Muscle of arm (tissue), 12 donors: ENCODE results near the gene MPND. TPM values are rescaled to one million over a fixed set of nuclear protein-coding genes. Genes with fewer than 3 reads are reported as not detected.
"Not testable (repeated sequence)": the region's sequence is repeated elsewhere in the genome, so short reads cannot be mapped to it uniquely, and the experiment has no call there.

Experiments
- DNase-seq: peaks from one replicate; pipeline ENCODE4 v3.0.0-alpha.2; 2013
- polyA plus RNA-seq, 12 donors: library from polyadenylated mRNA; unstranded; fragments of 120-200 nt; gene quantifications; one replicate each; pipeline ENCODE4 v1.2.1, GENCODE V29; 2013; ENCODE audit not compliant: insufficient read length in 12 of 12

Gene MPND
- polyA plus RNA-seq, 12 donors, result 11.4 to 18.5 (median 13.2) TPM; not detected in 2

DNA sequence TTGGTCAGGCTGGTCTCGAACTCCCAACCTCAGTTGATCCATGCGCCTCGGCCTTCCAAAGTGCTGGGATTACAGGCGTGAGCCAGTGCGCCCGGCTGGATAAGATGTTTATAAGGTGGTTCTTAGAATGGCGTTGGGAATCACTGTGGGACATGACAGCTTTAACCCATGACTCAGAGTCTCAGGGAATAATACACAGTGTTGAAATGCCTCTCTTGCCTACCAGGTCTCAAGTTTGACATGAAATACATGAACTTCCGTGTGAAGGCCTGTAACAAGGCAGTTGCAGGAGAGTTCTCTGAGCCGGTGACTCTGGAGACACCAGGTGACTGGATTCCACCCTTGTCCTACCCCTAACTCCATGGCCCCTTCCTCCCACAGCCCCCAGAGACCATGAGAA, 26.4 kb upstream of the MPND start:
- no peak for DNase-seq

DNA sequence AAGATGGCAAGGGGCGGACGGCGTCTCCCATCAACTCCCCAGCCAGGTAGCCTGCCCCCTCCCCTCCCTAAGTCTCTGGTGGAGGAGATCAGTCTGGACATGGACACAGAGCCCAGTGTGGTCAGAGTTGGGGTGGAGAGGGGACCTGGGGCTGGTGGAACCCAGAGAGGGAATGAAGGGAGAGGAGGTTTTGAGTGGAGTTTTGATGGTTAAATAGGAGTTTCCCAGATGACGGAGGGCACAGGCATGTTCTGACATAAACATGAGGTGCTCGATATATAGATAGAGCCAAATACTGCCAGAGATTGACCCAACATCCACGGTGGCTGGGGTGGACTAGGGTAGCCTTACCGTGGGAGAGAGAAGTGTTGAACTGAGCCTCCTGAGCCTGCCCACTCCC, 24.9 kb upstream of the MPND start:
- no peak for DNase-seq

DNA sequence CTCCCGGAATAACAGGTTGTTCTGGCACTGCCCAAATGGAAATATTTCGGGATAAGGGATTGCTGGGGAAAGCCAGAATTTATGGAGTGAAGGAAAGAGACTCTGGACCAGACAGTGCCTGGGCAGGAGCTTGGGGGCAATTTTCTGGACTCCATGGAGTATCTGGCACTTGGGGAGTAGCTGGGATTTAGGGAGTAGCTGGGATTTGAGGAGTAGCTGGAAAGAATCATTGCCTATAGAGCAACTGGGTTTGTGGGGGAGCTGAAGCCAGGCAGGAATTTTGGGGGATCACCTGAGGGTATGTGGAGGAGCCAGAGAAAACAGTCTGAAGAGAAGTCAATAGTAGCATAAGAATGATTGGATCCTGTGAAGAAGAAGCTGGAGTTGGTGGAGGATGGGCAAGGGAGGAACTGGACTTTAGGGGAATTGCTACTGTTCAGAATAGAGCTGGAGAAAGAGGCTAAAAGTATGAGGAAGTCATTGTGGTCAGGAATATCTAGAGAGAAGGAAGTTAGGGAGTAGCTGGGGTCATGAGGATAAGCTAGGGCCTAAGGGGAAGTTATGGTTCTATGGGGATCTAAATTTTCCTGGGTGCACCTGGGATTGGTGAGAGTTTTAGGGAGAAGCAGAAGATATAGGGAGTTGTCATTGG, 24.2 kb upstream of the MPND start:
- no peak for DNase-seq

DNA sequence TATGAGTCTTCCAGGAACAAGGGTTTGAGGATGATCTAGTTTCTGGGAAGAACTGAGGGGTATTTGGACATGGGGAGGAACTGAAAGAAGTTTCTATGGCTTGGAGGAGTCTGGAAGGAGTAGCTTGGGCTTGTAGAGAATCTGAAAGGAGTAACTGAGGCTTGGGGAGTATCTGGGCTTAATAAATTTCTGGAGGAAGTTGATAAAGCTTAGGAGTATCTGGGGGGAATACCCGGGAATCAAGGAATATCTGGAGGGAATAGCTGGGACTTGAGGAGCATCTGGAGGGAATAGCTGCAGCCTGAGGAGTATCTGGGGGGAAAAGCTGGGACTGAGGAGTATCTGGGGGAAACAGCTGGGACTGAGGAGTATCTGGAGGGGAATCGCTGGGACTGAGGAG, 22.9 kb upstream of the MPND start:
- no peak for DNase-seq

DNA sequence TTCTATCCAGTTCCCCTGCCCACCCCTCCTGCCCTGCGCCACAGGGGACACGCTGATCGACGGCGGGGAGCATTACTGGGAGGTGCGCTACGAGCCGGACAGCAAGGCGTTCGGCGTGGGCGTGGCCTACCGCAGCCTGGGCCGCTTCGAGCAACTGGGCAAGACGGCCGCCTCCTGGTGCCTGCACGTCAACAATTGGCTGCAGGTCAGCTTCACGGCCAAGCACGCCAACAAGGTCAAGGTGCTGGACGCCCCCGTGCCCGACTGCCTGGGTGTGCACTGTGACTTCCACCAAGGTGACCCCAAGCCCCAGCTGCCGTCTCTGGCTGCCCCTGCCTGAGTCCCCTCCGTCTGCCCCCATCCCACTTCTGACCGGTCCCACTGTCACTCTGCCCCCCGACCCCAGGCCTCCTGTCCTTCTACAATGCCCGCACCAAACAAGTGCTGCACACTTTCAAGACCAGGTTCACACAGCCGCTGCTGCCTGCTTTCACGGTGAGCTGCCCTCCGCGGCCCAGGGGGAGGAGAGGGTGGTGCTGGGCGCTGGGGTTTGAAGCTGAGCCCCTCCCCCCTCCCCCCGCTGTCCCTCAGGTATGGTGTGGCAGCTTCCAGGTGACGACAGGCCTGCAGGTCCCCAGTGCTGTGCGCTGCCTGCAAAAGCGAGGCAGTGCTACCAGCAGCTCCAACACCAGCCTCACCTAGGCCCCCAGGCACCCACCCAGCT, 20.3 kb upstream of the MPND start:
- no peak for DNase-seq

DNA sequence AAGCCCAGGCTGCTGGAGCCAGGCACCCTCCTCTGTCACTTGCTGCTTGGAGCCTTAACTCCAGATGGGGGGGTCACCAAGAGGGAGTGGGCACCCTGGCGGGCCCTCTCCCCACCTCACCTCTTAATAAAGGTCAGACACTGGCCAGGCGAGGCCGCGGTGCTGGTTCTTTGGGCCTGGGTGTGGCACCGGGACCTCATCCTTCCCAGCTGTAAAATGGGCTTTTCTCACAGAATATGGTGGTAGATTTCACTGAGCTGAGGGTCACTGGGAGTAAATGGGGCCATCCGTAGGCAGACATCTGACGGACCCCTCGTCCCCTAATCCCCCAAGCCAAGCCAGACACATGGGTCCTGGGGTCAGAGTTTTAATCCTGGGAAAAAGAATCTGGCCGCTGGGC, 19.7 kb upstream of the MPND start:
- DNase-seq, result no peak

DNA sequence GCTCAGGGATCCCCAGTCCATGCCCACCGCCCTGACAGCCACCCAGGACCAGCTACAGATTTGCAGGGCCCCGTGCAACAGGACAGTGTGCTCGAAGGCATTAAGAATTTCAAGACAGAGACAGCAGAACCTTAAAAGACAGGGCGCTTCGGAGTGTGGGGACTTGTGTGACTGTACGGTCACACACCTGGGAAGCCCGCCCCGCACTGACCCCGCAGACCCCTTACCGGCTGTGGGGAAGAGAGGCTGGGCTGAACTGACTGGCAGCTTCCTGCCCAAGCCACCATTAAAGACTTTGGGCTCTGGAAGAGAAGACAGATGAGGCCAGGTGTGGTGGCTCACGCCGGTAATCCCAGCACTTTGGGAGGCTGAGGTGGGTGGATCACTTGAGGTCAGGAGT, 19.1 kb upstream of the MPND start:
- no peak for DNase-seq

DNA sequence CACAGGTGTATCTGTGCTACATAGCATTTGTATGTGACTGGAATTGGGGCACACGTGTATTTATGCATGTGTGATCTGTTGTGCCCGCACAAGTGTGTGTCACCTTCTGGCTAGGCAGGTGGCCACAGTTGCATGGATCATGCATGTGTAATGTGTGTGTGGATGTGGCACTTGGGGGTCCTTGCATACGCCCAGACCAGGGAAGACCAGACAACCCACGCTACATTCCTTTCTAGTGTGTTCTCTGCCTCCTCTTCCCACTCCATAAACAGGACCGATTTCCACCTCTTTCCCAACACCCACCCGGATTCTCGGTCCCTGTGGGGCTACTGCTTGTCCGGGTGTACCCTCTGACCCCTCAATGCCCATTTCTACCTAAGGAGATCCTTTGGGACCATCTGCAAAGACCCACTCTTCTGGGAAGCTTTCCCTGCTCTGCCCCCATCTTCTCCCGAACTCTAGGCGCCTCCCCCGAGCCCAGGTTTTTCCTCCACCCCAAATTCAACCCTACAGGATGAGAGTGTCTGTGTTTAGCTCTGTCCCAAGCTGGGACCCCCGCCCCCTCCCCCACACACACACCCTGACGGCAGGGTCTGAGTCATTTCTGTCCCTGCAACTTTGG, 17.0 kb upstream of the MPND start:
- DNase-seq, result no peak

DNA sequence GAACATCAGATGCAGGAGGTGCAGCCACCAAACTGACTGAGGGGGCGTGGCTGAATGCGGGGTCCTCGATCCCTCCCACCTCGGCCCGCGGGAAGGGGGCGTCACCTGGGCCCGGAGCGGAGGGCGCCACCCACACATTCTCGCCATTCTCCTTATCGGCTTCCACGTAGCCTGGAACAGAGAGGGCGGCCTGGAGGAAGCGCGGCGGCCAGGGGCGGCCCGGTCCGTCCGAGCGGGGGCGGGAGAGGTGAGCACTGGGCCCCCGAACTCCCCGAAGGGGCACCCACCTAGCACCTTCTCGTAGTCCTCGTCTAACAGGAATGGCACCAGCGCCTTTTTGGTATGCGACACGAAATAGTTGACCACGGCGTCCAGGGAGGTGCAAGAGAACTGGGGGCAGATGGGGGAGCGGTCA, 16.5 kb upstream of the MPND start:
- no peak for DNase-seq

DNA sequence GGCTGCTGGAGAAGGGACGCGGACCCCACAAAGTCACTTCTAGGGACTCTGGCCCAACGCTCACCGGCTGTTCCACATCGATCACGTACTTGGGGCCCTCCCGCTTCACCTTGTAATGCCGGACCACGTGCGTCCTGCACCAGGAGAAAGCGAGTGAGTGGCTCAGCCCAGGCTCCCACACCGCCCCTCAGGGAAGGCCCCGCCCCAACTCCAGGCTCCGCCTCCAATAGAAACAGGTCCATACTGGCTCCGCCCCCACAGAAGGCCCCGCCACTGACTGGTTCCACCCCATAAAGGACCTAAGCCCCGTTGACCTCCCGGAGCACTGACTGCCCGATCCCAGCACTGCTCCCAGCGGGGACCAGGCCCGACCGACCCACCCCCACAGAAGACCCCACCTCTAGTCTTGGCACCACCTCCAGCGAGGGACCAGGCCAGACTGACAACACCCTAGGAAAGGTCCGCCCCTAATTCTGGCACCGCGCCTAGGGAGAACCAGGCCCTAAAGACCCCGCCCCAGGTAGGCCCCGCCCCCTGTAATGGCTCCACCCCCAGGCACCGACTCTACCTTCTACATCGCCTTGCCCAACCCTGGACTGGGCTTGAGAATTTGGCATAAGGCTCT, 16.0 kb upstream of the MPND start:
- DNase-seq, result no peak

DNA sequence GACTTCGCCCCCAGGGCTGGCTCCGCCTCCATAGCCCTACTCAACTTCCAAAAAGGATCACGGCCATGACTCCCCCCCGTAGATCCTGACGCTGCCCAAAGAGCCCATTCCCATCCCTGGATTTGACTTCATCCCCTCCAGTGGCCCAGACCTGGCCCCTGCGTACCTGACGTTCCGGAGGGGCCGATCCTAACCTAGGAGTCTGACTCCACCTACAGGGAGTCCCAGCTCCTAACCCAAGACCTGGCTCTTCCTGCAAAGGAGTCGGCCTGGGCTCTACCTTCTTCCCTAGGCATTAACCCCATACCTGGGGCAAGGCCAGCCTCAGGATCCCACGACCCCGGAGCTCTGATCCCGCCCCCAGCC, 15.5 kb upstream of the MPND start:
- DNase-seq, result no peak

DNA sequence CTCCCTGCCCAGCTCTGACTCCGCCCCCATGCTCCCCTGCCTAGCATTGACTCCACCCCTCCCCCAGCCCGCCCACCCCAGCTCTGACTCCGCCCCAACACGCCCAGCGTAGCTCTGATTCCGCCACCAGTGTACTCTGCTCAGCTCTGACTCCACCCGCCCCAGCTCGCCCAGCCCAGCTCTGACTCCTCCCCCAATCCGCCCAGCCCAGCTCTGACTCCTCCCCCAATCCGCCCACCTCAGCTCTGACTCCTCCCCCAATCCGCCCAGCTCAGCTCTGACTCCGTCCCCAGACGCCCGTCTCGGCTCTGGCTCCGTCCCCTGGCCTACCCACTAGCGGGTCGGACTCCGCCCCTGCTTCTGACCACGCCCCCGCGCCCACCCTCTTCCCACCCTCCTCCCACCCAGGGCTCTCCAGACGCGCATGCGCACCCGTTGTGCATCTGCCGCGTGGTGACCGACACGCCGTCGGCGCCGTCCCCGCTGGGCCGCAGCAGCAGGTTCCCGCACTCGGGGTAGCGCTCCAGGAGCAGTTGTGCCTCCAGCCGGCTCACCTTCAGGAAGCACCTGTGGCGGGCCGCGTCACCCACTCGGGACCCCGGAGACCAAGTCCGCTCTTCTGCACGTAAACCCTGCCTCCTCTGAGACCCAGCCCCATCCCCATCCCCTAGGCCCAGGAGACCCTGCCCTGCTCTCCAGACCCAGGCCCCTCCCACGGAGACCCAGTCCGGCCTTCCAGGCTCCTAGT, 14.9 kb upstream of the MPND start:
- peak; percentile 91 for DNase-seq

DNA sequence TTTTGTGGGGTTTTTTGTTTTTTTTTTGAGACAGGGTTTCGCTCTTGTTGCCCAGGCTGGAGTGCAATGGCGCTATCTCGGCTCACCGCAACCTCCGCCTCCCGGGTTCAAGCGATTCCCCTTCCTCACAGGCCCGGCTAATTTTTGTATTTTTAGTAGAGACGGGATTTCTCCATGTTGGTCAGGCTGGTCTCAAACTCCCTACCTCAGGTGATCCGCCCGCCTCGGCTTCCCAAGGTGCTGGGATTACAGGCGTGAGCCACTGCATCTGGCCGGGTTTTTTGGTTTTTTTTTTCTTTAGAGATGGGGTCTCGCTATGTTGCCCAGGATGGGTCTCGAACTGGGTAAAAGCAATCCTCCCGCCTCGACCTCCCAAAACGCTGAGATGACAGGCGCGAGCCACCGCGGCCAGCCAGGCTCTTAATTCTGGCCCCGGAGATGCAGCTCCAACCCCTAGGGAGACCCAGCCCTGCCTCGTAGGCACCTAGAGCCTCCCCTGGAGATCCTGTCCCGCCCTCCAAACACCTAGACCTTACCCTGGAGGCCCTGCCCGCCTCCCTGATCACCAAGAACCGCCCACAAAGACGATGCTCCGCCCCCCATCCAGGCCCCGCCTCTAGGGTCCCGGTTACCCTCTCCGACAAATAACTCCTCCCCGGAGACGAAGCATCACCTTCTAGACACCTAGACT, 14.2 kb upstream of the MPND start:
- not testable (repeated sequence) for DNase-seq

DNA sequence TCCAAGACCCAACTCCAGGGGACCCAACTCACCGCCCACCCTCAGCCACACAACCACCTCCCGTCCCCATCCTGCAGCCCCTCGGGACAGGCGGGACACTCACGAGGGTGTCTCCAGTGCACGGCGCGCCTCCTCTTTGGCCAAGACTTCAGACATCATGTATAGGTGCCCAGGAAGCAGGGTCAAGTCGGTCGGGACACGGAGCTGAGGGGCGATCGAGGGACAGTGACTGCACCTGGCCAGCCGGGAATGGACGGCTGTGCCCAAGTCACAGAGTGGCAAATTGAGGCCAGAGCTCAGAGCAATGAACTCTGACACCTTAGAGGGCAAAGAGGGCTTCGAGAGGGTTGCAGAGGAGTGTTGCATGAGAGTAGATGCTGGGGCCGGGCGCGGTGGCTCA, 13.5 kb upstream of the MPND start:
- no peak for DNase-seq

DNA sequence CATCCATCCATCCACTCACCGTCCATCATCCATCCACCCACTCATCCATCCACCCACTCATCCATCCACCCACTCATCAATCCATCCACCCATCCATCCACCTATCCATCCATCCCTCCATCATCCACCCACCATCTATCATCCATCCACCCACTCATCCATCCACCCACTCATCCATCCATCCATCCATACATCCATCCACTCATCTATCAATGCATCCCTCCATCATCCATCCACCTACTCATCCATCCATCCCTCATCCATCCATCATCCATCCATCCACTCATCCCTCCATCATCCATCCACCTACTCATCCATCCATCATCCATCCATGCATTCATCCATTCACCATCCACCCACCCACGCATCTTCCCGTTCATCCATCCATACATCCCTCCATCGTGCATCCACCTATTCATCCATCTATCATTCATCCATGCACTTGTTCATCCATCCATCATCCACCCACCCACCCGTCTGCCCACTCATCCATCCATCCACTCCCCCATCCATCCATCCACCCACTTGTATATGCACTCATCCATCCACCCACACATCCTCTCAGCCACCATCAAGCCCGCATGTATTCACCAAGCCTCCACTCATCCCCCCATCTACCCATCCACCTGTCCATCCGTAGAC, 8.3 kb upstream of the MPND start:
- DNase-seq, result no peak

DNA sequence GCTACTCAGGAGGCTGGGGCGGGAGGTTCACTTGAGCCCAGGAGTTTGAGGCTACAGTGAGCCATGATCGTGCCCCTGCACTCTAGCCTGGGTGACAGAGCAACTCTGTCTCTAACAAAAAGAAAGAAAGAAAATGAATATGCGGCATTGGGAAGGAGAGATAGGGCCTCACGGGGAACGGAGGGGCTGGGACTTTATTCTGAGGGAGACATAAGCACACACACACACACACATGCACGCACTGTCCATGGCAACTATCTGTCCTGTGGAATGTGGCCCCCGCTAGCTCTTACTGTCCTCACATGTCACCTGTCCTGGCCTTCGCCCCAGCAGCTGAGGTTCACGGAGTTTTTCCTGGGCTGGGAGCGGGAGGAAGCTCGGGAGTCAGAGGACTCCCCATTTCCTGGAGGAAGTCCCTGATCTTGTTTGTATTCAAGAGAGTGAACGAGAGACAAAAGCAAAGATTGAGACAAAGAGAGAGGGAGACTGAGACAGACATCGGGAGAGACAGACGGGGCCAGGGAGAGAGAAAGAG, 5.4 kb upstream of the MPND start:
- DNase-seq, result no peak

DNA sequence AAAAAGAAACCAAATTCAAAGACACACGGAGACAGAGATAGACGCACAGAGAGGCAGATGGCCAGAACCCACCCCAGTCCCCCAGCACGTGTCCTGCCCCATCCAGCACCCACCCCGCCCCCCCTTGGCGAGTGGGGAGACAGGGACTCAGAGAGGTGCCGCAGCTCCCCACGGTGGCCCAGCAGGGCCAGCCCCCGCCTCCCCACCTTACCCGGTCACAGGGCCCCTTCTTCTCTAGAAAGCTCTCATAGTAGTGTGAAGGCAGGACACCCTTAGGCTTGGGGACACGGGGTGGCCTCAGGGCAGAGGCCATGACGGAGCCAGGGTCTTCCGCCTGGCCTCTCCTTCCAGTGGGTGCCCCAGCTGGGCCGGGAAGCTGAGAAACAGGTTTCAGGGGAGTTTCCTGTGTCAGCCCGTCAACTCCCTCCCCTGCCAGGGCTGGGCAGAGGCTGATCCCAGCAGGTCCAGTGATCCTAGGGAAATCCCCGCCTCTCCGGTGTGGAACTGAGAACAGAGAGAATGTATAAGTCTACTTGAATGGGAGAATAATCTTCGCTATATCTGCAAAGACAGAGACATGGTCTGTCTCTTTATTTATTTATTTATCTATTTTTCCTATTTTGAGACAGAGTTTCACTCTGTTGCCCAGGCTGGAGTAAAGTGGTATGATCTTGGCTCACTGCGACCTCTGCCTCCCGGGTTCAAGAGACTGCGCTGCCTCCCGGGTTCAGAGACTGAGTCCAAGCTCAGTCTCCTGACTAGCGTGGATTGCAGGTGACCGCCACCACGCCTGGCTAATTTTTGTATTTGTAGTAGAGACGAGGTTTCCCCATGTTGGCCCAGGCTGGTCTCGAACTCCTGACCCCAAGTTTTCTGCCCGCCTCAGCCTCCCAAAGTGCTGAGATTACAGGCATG, 4.7 kb upstream of the MPND start, which contains the start of gene STAP2:
Gene STAP2 (minus strand): TSS at position 387 of the 915 bp plus-strand sequence. CDS start 74 bp downstream, at position 313.
- no peak for DNase-seq

DNA sequence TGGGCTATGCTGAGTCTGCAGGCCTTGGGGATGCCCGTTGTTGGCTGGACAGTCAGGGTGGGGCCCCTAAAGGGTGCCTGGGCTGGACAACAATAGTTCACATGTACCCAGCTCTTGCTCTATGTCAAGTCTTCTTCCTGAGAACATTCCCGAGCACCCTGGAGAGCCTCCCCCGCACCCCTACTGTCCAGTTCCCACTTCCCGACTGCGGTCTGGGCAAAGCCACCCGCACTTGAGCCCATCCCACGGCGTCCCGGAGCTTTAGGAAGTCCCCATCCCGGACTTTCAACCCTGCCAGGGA, 1.1 kb upstream of the MPND start:
- no peak for DNase-seq

DNA sequence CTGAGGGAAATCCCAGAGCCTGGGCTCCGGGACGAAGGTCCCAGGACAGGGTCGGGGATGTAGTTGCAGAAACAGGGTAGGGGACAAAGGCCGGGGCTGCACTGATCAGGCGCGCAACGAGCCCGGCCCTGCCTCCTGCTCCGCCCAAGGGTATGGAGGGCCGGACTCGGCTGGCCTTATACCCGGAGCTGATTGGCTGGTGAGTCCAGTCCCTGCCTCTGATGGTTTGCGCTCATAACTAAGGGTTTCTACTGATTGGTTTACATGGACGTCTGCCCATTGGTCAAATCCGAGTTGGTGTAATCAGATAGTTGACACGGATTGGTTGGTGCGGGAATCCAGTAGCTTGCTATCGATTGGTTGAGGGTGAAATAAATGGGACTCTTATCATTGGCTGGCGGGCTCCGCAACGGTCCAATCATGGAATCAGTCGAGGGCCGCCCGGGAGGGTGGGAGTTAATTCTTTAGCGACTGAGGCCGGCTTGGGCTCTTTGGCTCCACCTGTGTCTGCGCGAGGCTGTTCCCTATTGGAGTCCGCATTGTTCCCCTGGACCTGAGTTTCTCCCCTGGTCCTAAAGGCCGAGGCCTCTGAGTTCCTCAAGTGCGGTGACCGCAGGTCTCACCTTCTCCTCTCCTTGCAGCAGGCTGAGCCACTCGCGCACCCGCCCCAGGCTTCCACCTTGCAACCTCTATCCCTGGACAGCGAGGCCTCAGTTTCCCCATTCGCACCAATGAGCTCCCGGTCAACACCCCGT, 570 bp upstream of the MPND start:
- peak; percentile 99 for DNase-seq
